HepG2 (cell line): ENCODE measurements around the gene VRK3. TPM values are rescaled to one million over a fixed set of nuclear protein-coding genes. Genes with fewer than 3 reads are reported as not detected.

Experiments used
- ARNT2 ChIP-seq: sonication (generic); formaldehyde crosslinking; IDR thresholded peaks from 2 replicates; pipeline ENCODE4 v1.8.0; 2022; ENCODE audit warnings: mild to moderate bottlenecking, low read depth, missing genetic modification reagents, moderate library complexity
- ATF6 ChIP-seq: sonication (generic); formaldehyde crosslinking; conservative IDR thresholded peaks from 2 replicates; pipeline ENCODE4 v1.4.0; 2020; ENCODE audit warnings: missing genetic modification reagents
- CBX2 ChIP-seq, 2 experiments: fragments of 200-600 bp in 1 of 2; sonication (generic); formaldehyde crosslinking in 1 of 2; IDR thresholded peaks; 2 replicates each; pipeline versions ENCODE4 v1.7.0 to v1.8.1; 2018 to 2022; ENCODE audit warnings: low read depth in 2 of 2, low read length in 1 of 2, mild to moderate bottlenecking in 1 of 2, missing genetic modification reagents in 1 of 2
- HIVEP1 ChIP-seq: sonication (generic); formaldehyde crosslinking; IDR thresholded peaks from 2 replicates; pipeline ENCODE4 v1.4.0; 2020; ENCODE audit warnings: mild to moderate bottlenecking, missing genetic modification reagents
- IRX3 ChIP-seq: sonication (generic); formaldehyde crosslinking; IDR thresholded peaks from 2 replicates; pipeline ENCODE4 v1.8.1; 2023; ENCODE audit warnings: mild to moderate bottlenecking, low read depth, missing genetic modification reagents, borderline replicate concordance
- MIER2 ChIP-seq: IDR thresholded peaks from 2 replicates; pipeline ENCODE4 v1.6.1; 2016; ENCODE audit warnings: missing biosample characterization, missing genetic modification reagents
- NCOR1 ChIP-seq: fragments of 200-600 bp; sonication (generic); IDR thresholded peaks from 2 replicates; pipeline ENCODE4 v1.7.0; 2017; ENCODE audit warnings: antibody characterized with exemption, low read length, borderline replicate concordance
- NR2C2 ChIP-seq: sonication (generic); formaldehyde crosslinking; IDR thresholded peaks from 2 replicates; pipeline ENCODE4 v1.4.0; 2020; ENCODE audit warnings: missing genetic modification reagents, mild to moderate bottlenecking, moderate library complexity, borderline replicate concordance
- SMYD3 ChIP-seq: sonication (generic); formaldehyde crosslinking; IDR thresholded peaks from 2 replicates; pipeline ENCODE4 v1.8.1; 2023; ENCODE audit warnings: mild to moderate bottlenecking, missing genetic modification reagents
- SNRNP70 ChIP-seq: fragments of 200-400 bp; formaldehyde crosslinking; IDR thresholded peaks from 2 replicates; pipeline ENCODE4 v1.6.1; 2017; ENCODE audit warnings: mild to moderate bottlenecking, low read depth, low read length, moderate library complexity
- TARDBP ChIP-seq: sonication (generic); formaldehyde crosslinking; IDR thresholded peaks from 2 replicates; pipeline ENCODE4 v1.8.0; 2022; ENCODE audit warnings: mild to moderate bottlenecking, missing genetic modification reagents
- TOPORS ChIP-seq: sonication (generic); formaldehyde crosslinking; IDR thresholded peaks from 2 replicates; pipeline ENCODE4 v1.8.0; 2023; ENCODE audit warnings: mild to moderate bottlenecking, missing genetic modification reagents
- ZBTB42 ChIP-seq: sonication (generic); formaldehyde crosslinking; IDR thresholded peaks from 2 replicates; pipeline ENCODE4 v1.5.0; 2020; ENCODE audit warnings: mild to moderate bottlenecking, missing genetic modification reagents
- ZNF333 ChIP-seq: sonication (generic); formaldehyde crosslinking; IDR thresholded peaks from 2 replicates; pipeline ENCODE4 v1.4.0; 2020; ENCODE audit warnings: mild to moderate bottlenecking, missing genetic modification reagents, borderline replicate concordance
- ZSCAN31 ChIP-seq: sonication (generic); formaldehyde crosslinking; IDR thresholded peaks from 2 replicates; pipeline ENCODE4 v1.5.0; 2020; ENCODE audit warnings: low read depth, mild to moderate bottlenecking, missing genetic modification reagents
- polyA plus RNA-seq, 8 experiments: library from polyadenylated mRNA; depleted of rRNA in 3 of 8; stranded (reverse) in 7 of 8; unstranded in 1 of 8; fragments of >200 nt; fragmentation: Illumina TruSeq in 4 of 8; extraction: Trizol in 4 of 8; gene quantifications; 2 replicates each; pipeline versions ENCODE4 v1.2.1 to v1.2.3, GENCODE V29; 2011 to 2016; ENCODE audit warnings: low read depth in 4 of 8, missing spikeins in 1 of 8, mixed read lengths in 1 of 8; ENCODE audit not compliant: insufficient read depth in 1 of 8
- total RNA-seq, 5 experiments: library from RNA; depleted of rRNA; stranded (reverse); fragments of >200 nt; fragmentation: Illumina TruSeq; extraction: Trizol; gene quantifications; 2 replicates each; pipeline ENCODE4 v1.2.3, GENCODE V29; 2016; ENCODE audit warnings: low read depth in 1 of 5
- TF ChIP-seq, protein P1 (sequence below): sonication (generic); formaldehyde crosslinking; IDR thresholded peaks from 2 replicates; pipeline ENCODE4 v1.9.0; 2022; ENCODE audit warnings: low read depth, missing genetic modification reagents
- TF ChIP-seq, protein P2 (sequence below): sonication (generic); formaldehyde crosslinking; IDR thresholded peaks from 2 replicates; pipeline ENCODE4 v1.8.0; 2022; ENCODE audit warnings: missing genetic modification reagents, mild to moderate bottlenecking, inconsistent platforms, borderline replicate concordance
- TF ChIP-seq, protein P3 (sequence below): sonication (generic); formaldehyde crosslinking; IDR thresholded peaks from 2 replicates; pipeline ENCODE4 v1.4.0; 2020; ENCODE audit warnings: mild to moderate bottlenecking, missing genetic modification reagents, borderline replicate concordance
- TF ChIP-seq, protein P4 (sequence below): sonication (generic); formaldehyde crosslinking; IDR thresholded peaks from 2 replicates; pipeline ENCODE4 v1.4.0; 2020; ENCODE audit warnings: missing genetic modification reagents, mild to moderate bottlenecking, borderline replicate concordance

VRK3 gene
- total and polyA plus RNA-seq, 2 of the 13 experiments (the other 11 are each of a cell fraction or from before 2014, with no cell fraction given), result 23.8 to 28.3 TPM

- TF ChIP-seq TOPORS (peak; percentile 94), ATF6 (CRISPR knock-in tag) (0 out of 2 replicates have a peak, but pooled peaks have one; percentile 50), SNRNP70 (no peak), NCOR1 (no peak), HIVEP1 (CRISPR knock-in tag) (no peak), ARNT2 (CRISPR knock-in tag) (peak; percentile 76; the same call in 1 of the 2 replicates), MIER2 (CRISPR knock-in tag) (no peak), NR2C2 (CRISPR knock-in tag) (peak; percentile 76), SMYD3 (CRISPR knock-in tag) (peak; percentile 90), ZNF333 (0 out of 2 replicates have a peak, but pooled peaks have one; percentile 21), IRX3 (CRISPR knock-in tag) (peak; percentile 96), TARDBP (peak; percentile 81; the same call in 1 of the 2 replicates), CBX2 (IDR thresholded peaks at IDR 0.05; ENCODE audit: low read depth, low read length) (no peak), CBX2 (CRISPR knock-in tag; IDR thresholded peaks at IDR 0.05; ENCODE audit: low read depth) (no peak), ZSCAN31 (CRISPR knock-in tag) (no peak), ZBTB42 (CRISPR knock-in tag) (peak; percentile 95)
- TF ChIP-seq, protein P1, sequence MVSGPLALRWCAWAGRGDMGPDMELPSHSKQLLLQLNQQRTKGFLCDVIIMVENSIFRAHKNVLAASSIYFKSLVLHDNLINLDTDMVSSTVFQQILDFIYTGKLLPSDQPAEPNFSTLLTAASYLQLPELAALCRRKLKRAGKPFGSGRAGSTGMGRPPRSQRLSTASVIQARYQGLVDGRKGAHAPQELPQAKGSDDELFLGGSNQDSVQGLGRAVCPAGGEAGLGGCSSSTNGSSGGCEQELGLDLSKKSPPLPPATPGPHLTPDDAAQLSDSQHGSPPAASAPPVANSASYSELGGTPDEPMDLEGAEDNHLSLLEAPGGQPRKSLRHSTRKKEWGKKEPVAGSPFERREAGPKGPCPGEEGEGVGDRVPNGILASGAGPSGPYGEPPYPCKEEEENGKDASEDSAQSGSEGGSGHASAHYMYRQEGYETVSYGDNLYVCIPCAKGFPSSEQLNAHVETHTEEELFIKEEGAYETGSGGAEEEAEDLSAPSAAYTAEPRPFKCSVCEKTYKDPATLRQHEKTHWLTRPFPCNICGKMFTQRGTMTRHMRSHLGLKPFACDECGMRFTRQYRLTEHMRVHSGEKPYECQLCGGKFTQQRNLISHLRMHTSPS (CRISPR knock-in tag), result no peak
- TF ChIP-seq, protein P2, sequence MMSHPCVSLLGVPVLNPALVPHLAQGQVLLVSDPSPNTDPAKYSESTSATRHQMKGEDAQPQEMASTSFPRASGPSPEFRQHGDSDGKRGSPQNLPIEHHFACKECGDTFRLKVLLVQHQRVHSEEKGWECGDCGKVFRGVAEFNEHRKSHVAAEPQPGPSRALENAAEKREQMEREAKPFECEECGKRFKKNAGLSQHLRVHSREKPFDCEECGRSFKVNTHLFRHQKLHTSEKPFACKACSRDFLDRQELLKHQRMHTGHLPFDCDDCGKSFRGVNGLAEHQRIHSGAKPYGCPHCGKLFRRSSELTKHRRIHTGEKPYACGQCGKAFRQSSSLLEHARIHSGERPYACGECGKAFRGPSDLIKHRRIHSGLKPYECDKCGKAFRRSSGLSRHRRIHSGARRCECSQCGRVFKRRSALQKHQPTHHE (CRISPR knock-in tag), result peak; percentile 77; the same call in 1 of the 2 replicates
- TF ChIP-seq, protein P3, sequence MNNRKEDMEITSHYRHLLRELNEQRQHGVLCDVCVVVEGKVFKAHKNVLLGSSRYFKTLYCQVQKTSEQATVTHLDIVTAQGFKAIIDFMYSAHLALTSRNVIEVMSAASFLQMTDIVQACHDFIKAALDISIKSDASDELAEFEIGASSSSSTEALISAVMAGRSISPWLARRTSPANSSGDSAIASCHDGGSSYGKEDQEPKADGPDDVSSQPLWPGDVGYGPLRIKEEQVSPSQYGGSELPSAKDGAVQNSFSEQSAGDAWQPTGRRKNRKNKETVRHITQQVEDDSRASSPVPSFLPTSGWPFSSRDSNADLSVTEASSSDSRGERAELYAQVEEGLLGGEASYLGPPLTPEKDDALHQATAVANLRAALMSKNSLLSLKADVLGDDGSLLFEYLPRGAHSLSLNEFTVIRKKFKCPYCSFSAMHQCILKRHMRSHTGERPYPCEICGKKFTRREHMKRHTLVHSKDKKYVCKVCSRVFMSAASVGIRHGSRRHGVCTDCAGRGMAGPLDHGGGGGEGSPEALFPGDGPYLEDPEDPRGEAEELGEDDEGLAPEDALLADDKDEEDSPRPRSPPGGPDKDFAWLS (CRISPR knock-in tag), result no peak
- TF ChIP-seq, protein P4, sequence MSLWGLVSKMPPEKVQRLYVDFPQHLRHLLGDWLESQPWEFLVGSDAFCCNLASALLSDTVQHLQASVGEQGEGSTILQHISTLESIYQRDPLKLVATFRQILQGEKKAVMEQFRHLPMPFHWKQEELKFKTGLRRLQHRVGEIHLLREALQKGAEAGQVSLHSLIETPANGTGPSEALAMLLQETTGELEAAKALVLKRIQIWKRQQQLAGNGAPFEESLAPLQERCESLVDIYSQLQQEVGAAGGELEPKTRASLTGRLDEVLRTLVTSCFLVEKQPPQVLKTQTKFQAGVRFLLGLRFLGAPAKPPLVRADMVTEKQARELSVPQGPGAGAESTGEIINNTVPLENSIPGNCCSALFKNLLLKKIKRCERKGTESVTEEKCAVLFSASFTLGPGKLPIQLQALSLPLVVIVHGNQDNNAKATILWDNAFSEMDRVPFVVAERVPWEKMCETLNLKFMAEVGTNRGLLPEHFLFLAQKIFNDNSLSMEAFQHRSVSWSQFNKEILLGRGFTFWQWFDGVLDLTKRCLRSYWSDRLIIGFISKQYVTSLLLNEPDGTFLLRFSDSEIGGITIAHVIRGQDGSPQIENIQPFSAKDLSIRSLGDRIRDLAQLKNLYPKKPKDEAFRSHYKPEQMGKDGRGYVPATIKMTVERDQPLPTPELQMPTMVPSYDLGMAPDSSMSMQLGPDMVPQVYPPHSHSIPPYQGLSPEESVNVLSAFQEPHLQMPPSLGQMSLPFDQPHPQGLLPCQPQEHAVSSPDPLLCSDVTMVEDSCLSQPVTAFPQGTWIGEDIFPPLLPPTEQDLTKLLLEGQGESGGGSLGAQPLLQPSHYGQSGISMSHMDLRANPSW (CRISPR knock-in tag), result peak; percentile 87; the same call in 1 of the 2 replicates
Observed at GRCh38 chr19:49929121-49929610, 96.0 kb downstream of the VRK3 start, which contains the start of the genes ATF5 and NUP62 (continued).
